GM20000 (cell line): ENCODE results near the gene DPYSL3.

Experiments
- DNase-seq: peaks from one replicate; pipeline ENCODE4 v3.0.0; 2012; ENCODE audit warnings: low spot score
- CTCF ChIP-seq: IDR thresholded peaks from 2 replicates; pipeline ENCODE4 v1.5.1; 2012; ENCODE audit warnings: mild to moderate bottlenecking, control low read depth; ENCODE audit errors: extremely low read depth, missing control alignments

DPYSL3 gene

DNA sequence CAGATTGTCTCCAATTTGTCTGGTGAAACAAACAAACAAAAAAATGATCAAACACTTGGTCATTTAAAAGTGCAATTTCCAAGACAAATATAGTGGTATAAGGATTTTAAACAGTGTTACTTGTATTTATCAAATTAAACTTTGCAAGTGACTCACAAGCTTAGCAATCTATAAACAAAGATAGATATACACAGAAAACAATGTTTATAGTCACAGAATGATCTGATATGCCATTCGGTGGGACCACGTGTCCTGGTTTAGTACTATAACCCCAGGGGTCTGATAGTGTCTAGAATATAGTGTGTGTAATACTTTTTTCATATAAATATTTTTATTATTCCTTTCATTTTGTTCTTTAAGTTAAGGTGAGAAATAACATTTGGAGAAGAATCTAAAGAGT lies 91.3 kb downstream of the DPYSL3 start:
- no peak for DNase-seq
- no peak for TF ChIP-seq CTCF

DNA sequence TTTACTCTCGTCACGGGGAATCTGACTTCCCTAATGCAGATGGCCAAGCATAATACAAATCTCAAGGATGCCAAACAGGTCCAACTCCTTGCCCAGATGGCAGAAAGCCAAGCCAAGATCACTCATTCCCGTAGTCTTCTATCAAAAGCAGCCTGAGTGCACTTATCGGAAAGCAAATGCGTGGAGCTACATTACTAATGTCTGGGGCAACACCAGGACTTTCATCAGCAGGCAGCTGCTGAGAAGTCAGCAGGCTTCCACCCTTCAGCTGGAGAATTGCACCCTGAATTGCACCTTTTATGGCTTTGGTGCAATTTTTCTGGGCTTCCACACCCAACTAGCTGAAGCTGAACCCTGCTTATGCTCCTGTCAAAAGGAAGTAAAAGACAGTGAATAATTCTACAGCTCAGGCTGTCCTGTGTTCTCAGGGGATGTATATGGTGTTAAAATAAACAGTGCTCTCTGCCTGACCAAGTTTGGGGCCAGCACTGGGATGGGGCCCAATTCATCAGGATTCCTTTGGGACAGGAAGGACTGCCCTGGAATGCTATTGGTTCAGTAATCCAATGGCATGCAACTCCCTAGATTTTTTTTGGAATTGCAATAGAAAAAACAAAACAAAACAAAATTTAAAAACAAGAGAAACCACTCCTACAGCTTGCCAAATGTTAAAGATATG lies 92.6 kb downstream of the DPYSL3 start:
- no peak for TF ChIP-seq CTCF
- no peak for DNase-seq

- DNase-seq = no peak
- no peak for TF ChIP-seq CTCF
These were observed 94.2 kb downstream of the DPYSL3 start for GRCh38 chr5:147415651-147416050.

DNA sequence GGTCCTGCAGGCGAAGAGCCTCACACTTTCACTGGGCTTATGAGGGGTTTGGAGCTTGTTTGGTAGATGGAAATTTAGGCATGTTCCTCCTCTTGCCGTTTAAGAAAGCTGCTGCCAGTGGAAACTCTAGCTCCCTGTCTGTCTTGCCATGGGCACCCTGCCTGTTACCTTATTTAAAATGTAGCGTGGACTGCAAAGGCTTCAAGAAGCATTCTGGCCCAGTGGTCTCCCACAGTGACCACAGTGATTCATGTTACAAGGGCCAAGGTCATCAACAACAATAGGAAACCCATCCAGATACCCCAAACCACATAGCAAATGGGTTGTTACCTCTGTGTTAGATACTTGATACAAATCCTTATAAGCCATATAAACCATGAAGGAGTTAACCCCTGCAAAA lies 96.6 kb downstream of the DPYSL3 start:
- DNase-seq = no peak
- no peak for TF ChIP-seq CTCF

DNA sequence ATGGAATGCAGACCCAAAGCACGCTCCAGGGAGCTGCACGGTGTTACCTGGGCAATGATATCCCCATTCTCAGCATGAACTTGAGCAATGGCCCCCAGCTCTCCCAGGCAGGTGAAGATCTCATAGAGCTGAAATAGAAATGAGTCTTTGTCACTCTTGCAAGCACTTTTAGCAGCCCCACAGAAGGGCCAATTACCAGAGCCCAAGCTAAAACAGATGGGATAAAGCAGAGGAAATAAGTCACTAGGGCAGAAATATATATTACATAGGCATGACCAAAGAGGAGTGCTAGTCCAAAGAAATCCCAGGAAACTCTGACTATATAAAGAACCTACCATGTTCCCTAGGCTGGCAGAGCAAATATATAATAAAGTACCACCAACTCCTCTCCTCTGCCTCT lies 97.3 kb downstream of the DPYSL3 start:
- TF ChIP-seq CTCF = no peak
- DNase-seq = no peak

GRCh38 chr5:147411359-147412319 lies 98.2 kb downstream of the DPYSL3 start:
- TF ChIP-seq CTCF = no peak
- no peak for DNase-seq

DNA sequence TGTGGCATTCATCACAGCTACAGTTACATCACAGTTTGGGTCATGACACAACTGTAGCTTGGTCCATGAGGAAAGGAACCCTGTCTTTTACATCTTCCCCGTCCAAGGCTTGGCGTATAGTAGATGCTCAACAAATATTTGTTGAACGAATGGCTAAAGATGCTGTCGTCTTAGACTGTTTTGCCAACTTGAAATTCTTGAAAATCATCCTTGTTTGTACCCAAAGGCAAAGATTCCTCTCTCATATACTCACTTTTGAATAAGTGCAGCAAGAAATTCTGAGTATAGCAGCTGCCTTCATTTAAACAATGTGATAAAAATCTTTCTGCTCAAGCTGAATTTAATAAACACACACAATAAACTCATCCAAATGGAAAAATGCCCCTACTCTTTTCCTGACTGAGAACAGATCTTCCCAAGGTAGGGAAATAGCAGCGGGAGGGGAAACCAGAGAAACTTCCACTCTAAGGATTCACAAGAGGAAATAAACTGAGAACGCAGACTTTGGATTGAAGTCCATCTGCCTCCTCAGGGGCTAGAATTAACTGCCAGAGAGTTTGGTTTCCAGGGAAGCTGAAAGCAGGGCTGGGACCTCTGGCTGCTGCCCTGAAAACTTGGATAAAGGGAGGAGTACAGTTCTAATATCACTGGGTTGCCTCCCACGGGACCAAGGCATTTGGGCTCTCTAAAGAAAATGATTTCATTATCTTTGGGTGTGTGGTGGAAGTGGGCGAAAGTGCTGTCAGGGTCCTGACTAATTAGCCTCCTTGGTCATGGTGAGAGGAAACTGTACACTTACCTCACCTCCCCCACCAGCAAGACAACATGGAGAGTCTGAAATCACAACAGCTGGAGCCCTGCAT lies 99.1 kb downstream of the DPYSL3 start:
- TF ChIP-seq CTCF = no peak
- no peak for DNase-seq
